Activated T-cell treated with anti-CD3 and anti-CD28 coated beads for 24 hours (primary cell): ENCODE data around the gene CLEC10A.
"Not testable (repeated sequence)": the region's sequence is repeated elsewhere in the genome, so short reads cannot be mapped to it uniquely, and the experiment has no call there.

Source experiments
- DNase-seq: peaks from one replicate; pipeline ENCODE4 v3.0.0-alpha.2; 2020; ENCODE audit warnings: low read depth

CLEC10A gene

DNA sequence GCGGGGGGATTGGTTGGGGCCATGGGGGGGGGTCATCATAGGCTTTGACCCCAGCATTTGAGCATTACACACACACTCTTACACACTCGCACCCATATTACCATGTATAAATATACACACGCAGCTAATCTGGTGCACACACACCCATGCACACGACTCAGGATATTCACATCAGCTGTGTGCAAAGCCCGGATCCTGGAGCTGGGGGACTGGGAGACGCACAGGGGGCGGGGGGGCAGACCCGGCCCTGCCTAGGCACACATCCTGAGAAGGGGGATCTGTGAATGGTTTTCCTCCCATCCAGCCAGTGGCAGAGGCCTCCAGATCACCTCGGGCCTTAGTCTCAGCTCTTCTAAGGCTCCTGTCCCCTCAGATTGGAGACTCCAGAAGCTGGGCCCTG, 28.9 kb upstream of the CLEC10A start:
- no peak for DNase-seq

DNA sequence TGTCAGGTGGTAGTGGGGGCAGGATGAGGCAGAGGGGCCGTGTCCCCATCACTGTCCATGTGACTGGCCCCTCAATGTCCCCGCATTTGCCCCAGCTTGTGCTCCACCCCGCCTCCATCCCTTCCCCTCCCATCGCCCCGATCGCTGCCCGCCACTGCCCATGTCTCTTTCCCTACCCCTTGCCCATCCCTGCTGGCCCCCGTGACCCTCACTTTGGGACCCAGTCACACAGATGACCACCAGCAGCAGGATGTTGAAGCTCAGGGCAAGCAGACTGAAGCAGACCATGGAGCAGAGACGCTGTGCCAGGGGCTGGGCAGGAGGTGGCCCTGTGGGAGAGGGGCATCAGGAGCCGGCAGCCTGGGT, 28.5 kb upstream of the CLEC10A start:
- no peak for DNase-seq

DNA sequence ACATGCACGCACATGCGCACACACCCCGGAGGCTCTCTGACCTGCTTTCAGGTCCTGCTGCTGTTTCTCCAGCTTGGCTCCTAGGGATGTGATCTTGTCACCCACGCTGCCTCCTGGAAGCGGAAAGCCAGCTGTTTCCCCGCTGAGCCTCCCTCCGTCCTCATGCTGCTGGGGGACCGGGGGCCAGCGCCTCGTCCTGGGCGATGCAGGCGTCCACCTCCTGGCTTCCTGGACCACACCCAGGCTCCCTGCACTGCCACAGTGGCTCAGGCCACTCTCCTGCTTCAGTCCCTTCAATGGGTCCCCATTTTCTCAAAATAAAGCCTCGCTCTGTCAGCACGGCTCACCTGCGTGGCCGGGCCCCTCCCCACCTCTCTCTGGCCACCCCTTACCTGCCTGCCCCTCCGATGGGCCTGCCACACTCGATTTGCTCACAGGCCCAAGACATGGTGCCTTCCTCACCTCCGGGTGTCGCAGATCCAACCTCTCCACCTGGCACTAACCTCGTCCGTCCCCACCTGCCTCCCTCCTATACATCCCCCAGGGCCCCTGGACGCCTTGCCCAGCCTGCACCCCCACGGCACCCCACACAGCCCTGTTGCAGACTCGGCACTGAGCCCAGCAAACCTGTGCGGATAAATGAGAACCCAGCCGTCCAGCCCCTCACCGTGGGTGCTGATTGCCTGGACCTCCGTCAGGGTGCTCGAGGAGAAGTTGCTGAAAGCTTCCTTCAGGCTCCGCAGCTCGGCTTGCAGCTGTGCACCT, 27.9 kb upstream of the CLEC10A start:
- DNase-seq, result no peak

DNA sequence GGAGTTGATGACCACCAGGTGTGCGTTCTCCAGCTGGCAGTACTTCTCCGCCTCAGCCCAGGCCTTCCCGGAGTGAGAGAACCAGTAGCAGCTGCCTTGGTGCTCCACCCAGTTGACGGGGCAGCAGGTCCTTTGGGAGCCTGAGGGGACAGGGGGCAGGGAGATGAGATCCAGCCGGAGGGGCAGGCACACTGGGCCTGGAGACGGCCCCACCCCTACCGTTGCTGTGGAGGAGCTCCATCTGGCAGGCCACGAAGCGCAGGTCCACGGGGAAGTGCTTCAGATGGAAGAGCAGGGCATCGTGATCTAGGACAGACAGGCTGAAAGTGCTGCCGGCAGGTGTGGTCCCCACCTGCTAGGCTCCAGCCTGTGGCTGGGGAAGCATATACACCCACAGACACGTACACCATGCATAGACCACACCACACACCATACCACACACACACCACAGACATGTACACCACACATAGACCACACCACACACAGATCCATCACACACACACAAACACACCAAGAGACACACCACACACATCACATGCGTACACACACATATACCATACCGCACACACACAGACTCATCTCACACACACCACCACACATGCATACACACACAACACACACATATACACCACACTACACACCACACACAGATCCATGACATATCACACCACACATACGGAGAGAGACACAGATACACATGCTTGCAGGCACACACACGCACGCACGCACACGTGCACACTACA, 27.1 kb upstream of the CLEC10A start:
- no peak for DNase-seq

DNA sequence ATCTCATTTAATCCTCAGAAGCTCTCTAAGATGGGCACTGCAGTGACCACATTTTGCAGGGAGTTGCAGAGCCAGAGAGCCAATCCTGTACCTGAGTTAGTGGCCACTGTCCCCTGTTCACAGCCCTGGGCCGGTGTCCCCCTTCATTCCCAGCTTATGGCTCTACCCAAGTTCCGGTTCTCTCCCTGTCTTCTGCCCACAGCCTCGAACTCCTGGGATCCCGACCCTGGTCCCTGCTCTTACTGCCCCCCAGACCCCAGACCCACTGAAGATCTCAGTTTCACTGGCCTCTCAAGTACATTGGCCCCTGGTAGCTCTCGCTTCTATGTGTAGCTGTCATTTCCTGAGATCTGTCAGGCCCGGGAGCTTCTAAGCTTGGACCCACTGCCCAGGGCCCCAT, 22.4 kb upstream of the CLEC10A start:
- DNase-seq, result no peak

DNA sequence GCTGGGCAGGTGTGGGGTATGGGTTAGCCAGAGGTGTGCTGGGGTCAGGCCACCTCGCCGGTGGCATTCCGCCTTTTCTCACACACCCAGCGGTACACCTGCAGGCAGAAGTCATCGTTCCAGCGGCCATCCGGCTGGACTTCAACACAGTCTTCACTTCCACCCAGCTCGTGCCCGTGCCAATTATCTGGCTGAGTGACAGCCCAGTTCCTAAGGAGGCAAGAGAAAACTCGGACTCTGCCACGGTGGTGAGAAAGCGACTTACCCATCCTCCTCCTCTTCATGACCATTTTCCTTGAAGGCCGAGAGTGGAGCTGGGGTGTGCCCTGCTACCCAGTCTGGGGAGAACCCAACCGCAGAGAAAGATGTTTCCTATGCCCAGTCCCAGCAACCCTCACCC, 21.5 kb upstream of the CLEC10A start:
- DNase-seq, result no peak

DNA sequence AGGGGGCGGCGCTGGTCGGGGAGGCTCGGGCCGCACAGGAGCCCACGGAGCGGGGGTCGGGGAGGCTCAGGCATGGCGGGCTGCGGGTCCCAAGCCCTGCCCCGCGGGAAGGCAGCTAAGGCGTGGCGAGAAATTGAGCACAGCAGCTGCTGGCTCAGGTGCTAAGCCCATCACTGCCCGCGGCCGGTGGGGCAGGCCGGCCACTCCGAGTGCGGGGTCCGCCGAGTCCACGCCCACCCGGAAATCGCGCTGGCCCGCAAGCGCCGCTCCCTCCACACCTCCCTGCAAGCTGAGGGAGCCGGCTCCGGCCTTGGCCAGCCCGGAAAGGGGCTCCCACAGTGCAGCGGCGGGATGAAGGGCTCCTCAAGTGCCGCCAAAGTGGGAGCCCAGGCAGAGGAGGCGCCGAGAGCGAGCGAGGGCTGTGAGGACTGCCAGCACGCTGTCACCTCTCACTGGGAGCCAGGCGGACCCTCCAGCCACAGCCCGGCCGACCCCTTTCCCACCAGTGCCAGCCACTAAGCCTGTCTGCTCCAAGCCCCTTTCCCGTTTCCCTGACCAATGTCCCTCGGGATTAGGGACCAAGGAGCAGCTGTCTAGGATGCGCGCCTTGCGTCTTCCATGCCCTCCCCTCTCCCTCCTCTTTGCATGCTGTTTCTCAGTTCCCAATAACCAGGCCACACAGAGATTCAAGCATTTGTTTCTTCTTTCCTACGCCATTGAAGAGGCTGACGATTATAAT, 20.8 kb upstream of the CLEC10A start:
- not testable (repeated sequence) for DNase-seq

DNA sequence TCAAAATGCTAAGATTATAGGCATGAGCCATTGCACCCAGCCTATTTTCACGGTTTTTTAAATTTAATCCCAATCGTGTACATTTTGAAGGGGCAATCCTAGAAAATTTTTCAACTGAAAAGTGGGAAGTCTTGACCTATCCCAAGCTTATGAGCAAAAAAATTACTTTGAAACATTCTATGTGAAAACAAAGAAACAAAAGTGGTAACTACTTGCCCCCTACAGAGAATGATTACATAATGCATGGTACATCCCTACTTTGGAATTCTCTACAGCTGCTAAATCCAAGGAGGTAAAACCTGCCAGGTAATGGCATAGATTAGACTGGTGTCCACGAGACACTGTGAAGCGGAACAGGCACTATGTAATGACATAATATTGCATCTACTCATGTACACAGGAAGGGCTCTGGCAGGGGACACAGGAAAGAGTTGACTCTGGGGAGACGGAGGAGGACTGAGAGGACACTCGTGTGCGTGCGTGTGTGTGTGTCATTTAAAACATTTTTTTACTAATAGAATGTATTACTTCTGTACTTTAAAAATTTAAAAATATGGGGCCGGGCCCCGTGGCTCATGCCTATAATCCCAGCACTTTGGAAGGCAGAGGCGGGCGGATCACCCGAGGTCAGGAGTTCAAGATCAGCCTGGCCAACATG, 18.9 kb upstream of the CLEC10A start:
- no peak for DNase-seq

DNA sequence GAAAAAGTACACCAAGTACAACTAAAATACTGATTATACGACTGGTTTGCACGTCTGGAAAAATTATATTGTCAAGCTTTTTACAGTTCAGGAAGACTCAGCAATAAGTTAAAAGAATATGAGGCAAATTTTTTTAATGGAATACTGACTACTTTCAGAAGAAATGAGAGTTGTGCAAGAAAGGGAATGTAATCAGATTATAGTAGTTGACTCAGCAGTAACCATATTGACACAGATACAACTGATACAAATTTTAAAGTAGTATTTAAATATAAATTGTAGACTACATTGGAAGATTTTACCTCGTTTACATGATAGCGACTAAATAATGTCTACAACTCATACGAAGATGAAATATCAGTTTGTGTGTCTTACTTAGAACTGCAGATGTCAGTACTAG, 17.9 kb upstream of the CLEC10A start:
- no peak for DNase-seq

DNA sequence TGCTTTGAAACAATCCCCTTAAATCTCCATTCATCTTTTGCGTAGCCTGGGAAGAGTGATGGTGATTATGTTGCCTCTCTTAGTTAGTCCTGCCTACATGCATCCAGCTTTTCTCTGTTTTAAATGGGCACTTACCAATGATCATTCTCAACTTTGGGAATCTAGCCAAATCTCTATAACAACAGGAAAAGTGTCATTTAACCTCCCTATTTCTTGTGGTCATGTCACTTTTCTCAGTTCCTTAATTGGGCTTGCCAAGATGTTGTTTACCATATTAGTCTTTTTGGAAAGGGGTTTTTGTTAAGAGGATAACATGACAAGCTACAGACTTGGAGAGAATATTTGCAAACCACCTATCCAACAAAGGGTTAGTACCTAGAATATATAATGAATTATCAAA, 15.6 kb upstream of the CLEC10A start:
- no peak for DNase-seq

DNA sequence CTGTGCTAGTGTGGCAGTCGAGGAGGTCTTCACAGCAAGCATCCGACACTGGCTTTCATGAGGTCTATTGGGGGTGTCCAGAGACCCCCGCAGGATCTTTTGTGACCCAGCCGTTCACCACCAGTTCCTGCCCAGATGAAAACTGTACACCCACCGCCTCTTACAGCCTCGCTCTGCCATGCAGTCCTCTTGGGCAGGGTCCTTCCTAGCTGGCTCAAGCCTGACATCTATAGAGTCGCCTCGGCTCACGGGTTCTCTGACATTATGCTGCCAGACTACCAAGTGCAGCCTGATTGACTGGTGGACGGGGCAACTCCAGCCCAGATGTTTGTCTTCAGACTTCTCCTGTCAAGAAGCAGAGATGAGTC, 14.6 kb upstream of the CLEC10A start:
- no peak for DNase-seq

DNA sequence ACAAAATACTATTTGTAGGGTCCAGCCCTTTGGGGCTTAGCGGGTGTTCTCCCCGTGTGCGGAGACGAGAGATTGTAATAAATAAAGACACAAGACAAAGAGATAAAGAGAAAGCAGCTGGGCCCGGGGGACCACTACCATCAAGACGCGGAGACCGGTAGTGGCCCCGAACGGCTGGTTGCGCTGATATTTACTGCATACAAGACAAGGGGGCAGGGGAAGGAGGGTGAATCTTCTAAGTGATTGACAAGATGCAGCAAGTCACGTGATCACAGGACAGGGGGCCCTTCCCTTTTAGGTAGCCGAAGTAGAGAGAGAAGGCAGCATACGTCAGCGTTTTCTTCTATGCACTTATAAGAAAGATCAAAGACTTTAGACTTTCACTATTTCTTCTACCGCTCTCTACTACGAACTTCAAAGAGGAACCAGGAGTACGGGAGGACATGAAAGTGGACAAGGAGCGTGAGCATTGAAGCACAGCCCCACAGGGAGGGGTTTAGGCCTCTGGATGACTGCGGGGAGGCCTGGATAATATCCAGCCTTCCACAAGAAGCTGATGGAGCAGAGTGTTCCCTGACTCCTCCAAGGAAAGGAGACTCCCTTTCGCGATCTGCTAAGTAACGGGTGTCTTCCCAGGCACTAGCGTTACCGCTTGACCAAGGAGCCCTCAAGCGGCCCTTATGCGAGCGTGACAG, 11.4 kb upstream of the CLEC10A start:
- not testable (repeated sequence) for DNase-seq

DNA sequence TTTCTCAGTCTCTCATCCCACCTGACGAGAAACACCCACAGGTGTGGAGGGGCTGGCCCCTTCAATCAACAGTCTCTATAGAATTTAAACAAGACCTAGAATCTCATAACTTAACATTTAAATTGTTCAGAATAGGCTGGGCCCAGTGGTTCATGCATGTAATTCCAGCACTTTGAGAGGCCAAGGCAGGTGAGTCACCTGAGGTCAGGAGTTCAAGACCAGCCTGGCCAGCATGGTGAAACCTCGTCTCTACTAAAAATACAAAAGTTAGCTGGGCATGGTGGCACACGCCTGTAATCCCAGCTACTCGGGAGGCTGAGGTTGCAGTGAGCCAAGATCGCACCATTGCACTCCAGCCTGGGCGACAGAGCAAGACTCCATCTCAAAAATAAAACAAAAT, 9.5 kb upstream of the CLEC10A start:
- DNase-seq, result not testable (repeated sequence)

DNA sequence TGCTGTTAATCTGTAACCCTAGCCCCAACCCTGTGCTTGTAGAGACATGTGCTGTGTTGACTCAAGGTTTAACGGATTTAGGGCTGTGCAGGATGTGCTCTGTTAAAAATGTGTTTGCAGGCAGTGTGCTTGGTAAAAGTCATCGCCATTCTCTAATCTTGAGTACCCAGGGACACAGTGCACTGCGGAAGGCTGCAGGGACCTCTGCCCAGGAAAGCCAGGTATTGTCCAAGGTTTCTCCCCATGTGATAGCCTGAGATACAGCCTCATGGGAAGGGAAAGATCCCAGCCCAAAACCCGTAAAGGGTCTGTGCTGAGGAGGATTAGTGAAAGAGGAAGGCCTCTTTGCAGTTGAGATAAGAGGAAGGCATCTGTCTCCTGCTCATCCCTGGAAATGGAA, 8.4 kb upstream of the CLEC10A start:
- not testable (repeated sequence) for DNase-seq

DNA sequence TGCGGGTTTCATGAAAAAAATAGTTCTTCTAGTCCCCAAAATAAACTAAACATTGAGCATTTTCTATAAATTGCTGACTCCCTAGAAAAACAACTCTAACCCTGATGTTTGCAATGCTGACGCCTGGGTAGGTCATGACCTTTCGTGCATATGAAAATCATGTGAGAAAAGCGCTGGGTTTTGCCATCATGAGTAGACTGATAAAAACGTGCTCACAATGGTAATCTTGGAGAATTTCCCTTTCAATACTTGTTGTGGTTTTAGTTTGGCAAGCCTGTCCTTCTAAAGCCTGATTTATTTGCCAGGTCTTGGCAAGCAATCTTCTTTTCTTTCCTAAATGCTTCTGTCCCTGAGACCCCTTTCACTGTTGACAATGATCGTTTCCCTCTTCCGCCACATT, 4.0 kb upstream of the CLEC10A start:
- no peak for DNase-seq

DNA sequence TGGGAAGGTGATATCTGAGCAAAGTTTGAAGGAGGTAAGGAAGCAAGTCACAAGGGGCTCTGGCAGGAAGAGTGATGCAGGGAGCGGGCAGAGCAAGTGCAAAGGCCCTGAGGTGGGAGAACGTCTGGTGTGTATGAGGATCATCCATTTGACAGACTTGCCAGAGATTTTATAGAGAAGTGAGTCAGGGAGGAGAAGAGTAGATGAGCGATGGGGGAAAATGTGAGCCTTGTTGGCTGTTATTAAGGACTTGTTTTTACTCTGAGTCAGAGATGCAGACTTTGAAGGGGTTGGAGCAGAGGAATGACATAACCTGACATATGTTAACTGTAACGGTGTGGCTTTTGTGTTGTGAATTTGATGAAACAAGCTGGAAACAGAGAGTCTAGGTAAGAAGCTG, 3.5 kb upstream of the CLEC10A start:
- no peak for DNase-seq

DNA sequence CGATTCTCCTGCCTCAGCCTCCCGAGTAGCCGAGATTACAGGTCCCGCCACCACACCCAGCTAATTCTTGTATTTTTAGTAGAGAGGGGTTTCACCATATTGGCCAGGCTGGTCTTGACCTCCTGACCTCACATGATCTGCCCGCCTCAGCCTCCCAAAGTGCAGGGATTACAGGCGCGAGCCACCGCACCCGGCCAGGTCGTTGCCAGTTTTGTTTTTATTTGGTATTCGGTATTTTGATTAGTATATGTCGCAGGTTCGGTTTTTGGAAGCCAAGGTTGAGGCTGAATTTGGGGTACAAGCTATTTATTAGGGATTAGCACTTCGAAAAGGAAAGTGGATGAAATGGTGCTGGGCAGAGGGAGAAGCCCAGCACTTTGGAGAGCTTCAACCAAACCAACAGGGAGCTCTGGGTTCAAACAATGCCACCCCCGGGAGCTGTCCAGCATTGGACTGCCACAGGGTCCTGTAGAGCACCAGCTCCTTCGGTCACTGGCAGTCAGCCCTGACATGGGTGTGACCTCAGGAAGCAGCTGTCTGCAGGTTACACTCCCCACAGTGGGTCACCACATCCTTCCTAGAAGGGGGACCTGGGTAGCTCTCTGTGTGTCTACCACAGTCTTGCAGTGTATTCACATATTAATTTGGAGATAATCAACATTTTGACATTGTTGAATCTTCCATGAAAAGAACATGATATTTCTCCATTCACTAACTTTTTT, 1.5 kb upstream of the CLEC10A start:
- DNase-seq, result no peak

DNA sequence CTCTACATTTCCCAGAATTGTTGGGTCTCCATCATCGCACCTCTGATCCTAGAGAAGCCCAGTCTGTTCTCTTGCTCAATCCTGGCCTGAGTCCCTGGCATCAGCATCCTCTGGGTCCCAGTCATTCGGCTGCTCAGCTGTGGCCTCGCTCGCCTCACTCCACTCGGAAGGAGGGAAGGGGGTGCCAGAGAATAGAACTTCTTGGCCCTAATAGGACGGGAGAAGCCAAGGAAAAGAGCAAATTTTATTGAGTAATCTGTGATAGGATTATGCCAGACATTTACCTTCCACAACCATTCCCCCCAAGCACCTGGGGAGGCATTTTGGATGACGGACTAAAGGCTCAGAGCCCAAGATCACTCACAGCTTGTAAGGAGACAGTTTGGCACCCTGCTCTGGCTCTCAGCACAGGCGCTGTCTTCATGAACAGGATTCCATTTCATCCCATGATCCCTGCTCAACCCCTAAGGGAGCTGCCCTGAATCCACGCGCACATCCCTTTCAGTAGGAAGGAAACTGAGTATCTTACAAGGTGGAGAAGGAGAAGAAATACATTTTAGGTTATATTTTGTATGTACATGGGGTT, 498 bp upstream of the CLEC10A start:
- no peak for DNase-seq

DNA sequence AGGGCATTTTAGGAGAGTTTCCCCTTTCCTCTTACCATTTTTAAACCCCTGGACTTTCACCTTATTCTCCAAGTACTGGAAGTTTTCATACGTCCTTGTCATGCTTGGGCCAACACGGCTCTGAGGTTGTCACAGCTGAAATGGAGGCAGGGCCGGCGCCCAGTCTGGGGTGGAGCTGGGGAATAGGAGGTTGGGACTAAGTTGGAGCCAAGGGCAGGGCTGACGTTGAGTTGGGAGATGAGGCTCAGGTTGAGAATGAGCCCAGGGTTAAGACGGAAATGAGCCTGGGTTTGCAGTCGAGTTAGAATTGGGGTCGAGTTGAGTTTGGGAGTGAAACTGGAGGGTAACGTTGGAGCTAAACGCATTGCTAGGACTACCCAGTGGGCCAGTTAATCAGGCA, 1.3 kb downstream of the CLEC10A start:
- no peak for DNase-seq

DNA sequence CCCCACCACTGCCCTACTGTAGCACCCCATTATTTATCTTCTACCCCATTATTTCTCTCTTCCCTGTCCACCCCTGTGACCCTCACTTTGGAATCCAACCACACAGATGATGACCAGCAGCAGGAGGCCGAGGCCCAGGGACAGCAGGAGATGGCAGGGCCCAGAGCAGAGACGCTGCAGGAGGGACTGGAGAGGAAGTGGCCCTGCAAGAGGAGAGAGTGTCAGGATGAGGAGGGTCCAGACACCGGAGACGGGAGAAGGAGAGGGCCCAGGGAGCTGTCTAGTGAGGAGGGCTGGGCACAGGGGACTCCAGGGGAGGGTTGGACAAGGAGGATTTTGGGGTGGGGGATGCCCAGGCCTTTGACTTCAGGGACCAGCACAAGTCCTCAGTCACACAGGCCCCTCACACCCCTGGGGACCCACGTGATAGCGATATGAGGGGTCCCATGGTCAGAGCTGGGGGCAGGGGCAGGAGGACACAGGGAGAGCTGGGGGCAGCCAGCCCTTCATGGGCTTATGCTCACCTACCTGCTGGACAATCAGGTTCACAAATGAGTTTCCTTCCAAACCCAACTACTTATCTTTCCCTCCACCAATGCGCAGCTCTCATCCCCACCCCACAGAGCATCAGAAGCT, 2.0 kb downstream of the CLEC10A start:
- DNase-seq, result no peak

DNA sequence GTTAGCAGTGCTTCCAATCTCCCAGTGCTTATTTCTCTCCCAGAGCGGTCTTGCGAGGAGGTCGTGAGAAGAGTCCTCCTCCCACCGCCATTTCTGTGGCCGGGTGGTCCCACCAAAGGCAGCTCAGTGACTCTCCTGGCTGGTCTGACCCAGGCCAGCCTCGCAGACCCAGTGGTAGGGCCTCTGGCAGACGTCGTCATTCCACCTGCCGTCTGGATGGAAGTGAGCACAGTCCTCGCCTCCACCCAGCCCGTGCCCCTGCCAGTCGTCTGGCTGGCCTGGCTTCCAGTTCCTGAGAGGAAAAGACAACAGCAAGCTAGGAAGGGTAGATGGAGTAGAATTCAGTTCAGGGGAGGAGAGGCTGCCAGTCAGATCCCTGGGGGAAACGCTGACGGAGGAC, 5.1 kb downstream of the CLEC10A start:
- no peak for DNase-seq
